GM18520 (cell line): ENCODE measurements around the gene PPA1.
"Not testable (repeated sequence)": the region's sequence is repeated elsewhere in the genome, so short reads cannot be mapped to it uniquely, and the experiment has no call there.

Source experiments
- ATAC-seq: cut with Tn5 transposase; IDR thresholded peaks from one replicate; pipeline ENCODE4 v1.9.1; 2021; ENCODE audit not compliant: unreplicated experiment

Gene PPA1

GRCh38 chr10:70175516-70175915 is 57.7 kb downstream of the PPA1 start:
- ATAC-seq: no peak

GRCh38 chr10:70174058-70174741 is 59.0 kb downstream of the PPA1 start:
- no peak for ATAC-seq

- no peak for ATAC-seq
Observed at GRCh38 chr10:70169649-70170364, 63.4 kb downstream of the PPA1 start.

- no peak for ATAC-seq
Observed at GRCh38 chr10:70169011-70169410, 64.2 kb downstream of the PPA1 start.

GRCh38 chr10:70167246-70167645 is 66.0 kb downstream of the PPA1 start:
- no peak for ATAC-seq

- no peak for ATAC-seq
Observed at GRCh38 chr10:70166394-70166793, 66.8 kb downstream of the PPA1 start.

- no peak for ATAC-seq
Observed at GRCh38 chr10:70164163-70164562, 69.1 kb downstream of the PPA1 start.

GRCh38 chr10:70163448-70163847 is 69.8 kb downstream of the PPA1 start:
- ATAC-seq: no peak

GRCh38 chr10:70162892-70163201 is 70.4 kb downstream of the PPA1 start:
- peak; percentile 71 for ATAC-seq

GRCh38 chr10:70162151-70162891 is 70.9 kb downstream of the PPA1 start:
- no peak for ATAC-seq

GRCh38 chr10:70160798-70161197 is 72.4 kb downstream of the PPA1 start:
- no peak for ATAC-seq

- not testable (repeated sequence) for ATAC-seq
Observed at GRCh38 chr10:70159366-70159765, 73.9 kb downstream of the PPA1 start.

- ATAC-seq: no peak
Observed at GRCh38 chr10:70158113-70158512, 75.1 kb downstream of the PPA1 start.

- no peak for ATAC-seq
Observed at GRCh38 chr10:70155255-70155838, 77.9 kb downstream of the PPA1 start.
